LNCaP clone FGC (cell line): ENCODE data around the gene JSRP1.

Experiments
- DNase-seq: peaks from one replicate; pipeline ENCODE4 v3.0.0-alpha.2; 2011; ENCODE audit warnings: low read depth
- H3K4me3 ChIP-seq: 2 replicates; pipeline ENCODE4 v1.5.1; 2011; ENCODE audit warnings: mild to moderate bottlenecking, low read depth, low read length, control low read depth
- TF ChIP-seq, protein P1 (sequence below): IDR thresholded peaks from 2 replicates; pipeline ENCODE4 v1.5.1; 2012; ENCODE audit warnings: mild to moderate bottlenecking; ENCODE audit not compliant: control insufficient read depth, insufficient read depth; ENCODE audit errors: extremely low read depth

Gene JSRP1

GRCh38 chr19:2216361-2217225 lies 39.6 kb downstream of the JSRP1 start:
- DNase-seq = no peak
- H3K4me3 ChIP-seq = no peak overlapping the region
- TF ChIP-seq, protein P1, sequence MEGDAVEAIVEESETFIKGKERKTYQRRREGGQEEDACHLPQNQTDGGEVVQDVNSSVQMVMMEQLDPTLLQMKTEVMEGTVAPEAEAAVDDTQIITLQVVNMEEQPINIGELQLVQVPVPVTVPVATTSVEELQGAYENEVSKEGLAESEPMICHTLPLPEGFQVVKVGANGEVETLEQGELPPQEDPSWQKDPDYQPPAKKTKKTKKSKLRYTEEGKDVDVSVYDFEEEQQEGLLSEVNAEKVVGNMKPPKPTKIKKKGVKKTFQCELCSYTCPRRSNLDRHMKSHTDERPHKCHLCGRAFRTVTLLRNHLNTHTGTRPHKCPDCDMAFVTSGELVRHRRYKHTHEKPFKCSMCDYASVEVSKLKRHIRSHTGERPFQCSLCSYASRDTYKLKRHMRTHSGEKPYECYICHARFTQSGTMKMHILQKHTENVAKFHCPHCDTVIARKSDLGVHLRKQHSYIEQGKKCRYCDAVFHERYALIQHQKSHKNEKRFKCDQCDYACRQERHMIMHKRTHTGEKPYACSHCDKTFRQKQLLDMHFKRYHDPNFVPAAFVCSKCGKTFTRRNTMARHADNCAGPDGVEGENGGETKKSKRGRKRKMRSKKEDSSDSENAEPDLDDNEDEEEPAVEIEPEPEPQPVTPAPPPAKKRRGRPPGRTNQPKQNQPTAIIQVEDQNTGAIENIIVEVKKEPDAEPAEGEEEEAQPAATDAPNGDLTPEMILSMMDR = no peak

- no peak overlapping the region for H3K4me3 ChIP-seq
- TF ChIP-seq, protein P1 = no peak
- DNase-seq = no peak
These were observed 40.9 kb downstream of the JSRP1 start for GRCh38 chr19:2215281-2215751.

DNA sequence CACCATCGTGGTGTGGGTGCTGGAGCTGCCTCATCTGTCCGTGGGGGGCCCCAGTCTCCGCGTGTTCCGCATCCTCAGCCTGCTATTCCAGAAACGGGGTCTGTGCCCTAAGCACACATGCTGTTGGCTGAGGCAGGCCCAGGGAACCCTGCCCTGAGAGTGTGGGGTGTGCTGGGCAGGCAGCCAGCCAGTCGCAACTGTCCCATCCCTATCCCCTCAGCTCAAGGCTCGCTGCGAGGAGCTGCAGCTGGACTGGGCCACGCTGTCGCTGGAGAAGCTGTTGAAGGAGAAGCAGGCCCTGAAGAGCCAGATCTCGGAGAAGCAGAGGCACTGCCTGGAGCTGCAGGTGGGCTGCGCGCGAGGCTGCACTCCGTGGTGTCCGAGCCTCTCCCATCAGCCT lies 42.0 kb downstream of the JSRP1 start:
- no peak for DNase-seq

DNA sequence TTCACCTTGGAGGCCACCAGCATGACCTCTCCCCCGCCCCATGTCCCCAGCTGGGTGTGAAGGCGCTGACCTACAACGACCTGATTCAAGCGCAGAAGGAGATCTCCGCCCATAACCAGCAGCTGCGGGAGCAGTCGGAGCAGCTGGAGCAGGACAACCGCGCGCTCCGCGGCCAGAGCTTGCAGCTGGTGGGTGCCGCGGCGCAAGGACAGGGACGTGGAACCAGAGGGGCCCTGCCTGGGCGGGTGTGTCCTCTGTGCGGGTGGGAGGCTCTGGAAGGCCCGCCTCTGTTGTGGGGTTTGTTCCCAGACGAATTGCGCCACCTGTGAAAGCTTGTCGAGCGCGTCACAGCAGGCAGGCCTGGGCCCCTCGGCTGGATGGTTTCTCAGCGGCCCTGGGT lies 42.4 kb downstream of the JSRP1 start:
- TF ChIP-seq, protein P1 = no peak
- DNase-seq = no peak
- H3K4me3 ChIP-seq = no peak overlapping the region

More for the DNA sequence above, 42.0 kb downstream of the JSRP1 start:
- H3K4me3 ChIP-seq = no peak overlapping the region
- TF ChIP-seq, protein P1 = no peak

- TF ChIP-seq, protein P1 = no peak
- no peak for DNase-seq
- no peak overlapping the region for H3K4me3 ChIP-seq
These were observed 43.1 kb downstream of the JSRP1 start for GRCh38 chr19:2212861-2213711.

- DNase-seq = no peak
- H3K4me3 ChIP-seq = no peak overlapping the region
- TF ChIP-seq, protein P1 = no peak
These were observed 45.1 kb downstream of the JSRP1 start for GRCh38 chr19:2210987-2211740.
